ENCODE data around the gene ZNF549. TPM values are rescaled to one million over a fixed set of nuclear protein-coding genes. Genes with fewer than 3 reads are reported as not detected.
A peak's percentile ranks its signal among the peaks of the same experiment; 100 is the strongest.

ZNF549 gene
- total and polyA plus RNA-seq, 2 experiments from 2014 or later: 7.5 TPM

- Histone ChIP-seq H3K4me1 (ENCODE audit: low read depth) (peaks cover 5% of the 10 kb centered on the region), H3K9me3 (ENCODE audit: low read depth) (no peaks in the 10 kb centered on the region), H3K4me3 (no peak overlapping the region), H3K27ac (no peak overlapping the region), H3K27me3 (no peaks in the 10 kb centered on the region), H3K36me3 (peaks cover 68% of the 10 kb centered on the region)
- no peak for TF ChIP-seq CTCF (IDR thresholded peaks at IDR 0.05; ENCODE audit: low read depth, low read length)
- DNase-seq (ENCODE audit: low read depth in 1 of 2, low spot score in 1 of 2): no peak
These were observed 25.3 kb downstream of the ZNF549 start for GRCh38 chr19:57552432-57552831.

- no peaks in the 10 kb centered on the region for H3K27me3 ChIP-seq
- peak overlapping the region; percentile 84 for H3K4me3 ChIP-seq
- peak overlapping the region; percentile 71 for H3K27ac ChIP-seq
- no peaks in the 10 kb centered on the region for H3K9me3 ChIP-seq (ENCODE audit: low read depth)
- TF ChIP-seq CTCF (IDR thresholded peaks at IDR 0.05; ENCODE audit: low read depth, low read length): no peak
- H3K4me1 ChIP-seq (ENCODE audit: low read depth): peaks cover 16% of the 10 kb centered on the region
- no peak for DNase-seq (ENCODE audit: low read depth in 1 of 2, low spot score in 1 of 2)
- peaks cover 26% of the 10 kb centered on the region for H3K36me3 ChIP-seq
These were observed 30.5 kb downstream of the ZNF549 start for GRCh38 chr19:57557659-57558058.

GRCh38 chr19:57558525-57558924 lies 31.4 kb downstream of the ZNF549 start:
- Histone ChIP-seq H3K4me3 (peak overlapping the region; percentile 84), H3K4me1 (ENCODE audit: low read depth) (peaks cover 16% of the 10 kb centered on the region), H3K9me3 (ENCODE audit: low read depth) (no peaks in the 10 kb centered on the region), H3K36me3 (peaks cover 18% of the 10 kb centered on the region), H3K27ac (peak overlapping the region; percentile 71), H3K27me3 (no peaks in the 10 kb centered on the region)
- peak; percentile 23 for DNase-seq (ENCODE audit: low read depth in 1 of 2, low spot score in 1 of 2)
- peak; percentile 10 for TF ChIP-seq CTCF (IDR thresholded peaks at IDR 0.05; ENCODE audit: low read depth, low read length)

- peak; percentile 35 to 41 for DNase-seq (ENCODE audit: low read depth in 1 of 2, low spot score in 1 of 2)
- Histone ChIP-seq H3K9me3 (ENCODE audit: low read depth) (no peaks in the 10 kb centered on the region), H3K27me3 (no peaks in the 10 kb centered on the region), H3K27ac (peak overlapping the region; percentile 71), H3K4me1 (ENCODE audit: low read depth) (peaks cover 16% of the 10 kb centered on the region), H3K36me3 (peaks cover 15% of the 10 kb centered on the region), H3K4me3 (peak overlapping the region; percentile 84)
- TF ChIP-seq CTCF (IDR thresholded peaks at IDR 0.05; ENCODE audit: low read depth, low read length): no peak
These were observed 31.9 kb downstream of the ZNF549 start for GRCh38 chr19:57559008-57559403.

GRCh38 chr19:57559404-57560025 lies 32.4 kb downstream of the ZNF549 start, which contains the start of gene ZNF550:
Gene ZNF550, minus strand, starts transcription at chr19:57559863. Its CDS starts 181 bp downstream, at chr19:57559682.
- H3K9me3 ChIP-seq (ENCODE audit: low read depth): no peaks in the 10 kb centered on the region
- no peaks in the 10 kb centered on the region for H3K27me3 ChIP-seq
- peak within 1 kb of the TSS; percentile 84 for H3K4me3 ChIP-seq
- peak within 1 kb of the TSS; percentile 71 for H3K27ac ChIP-seq
- peak; percentile 92 to 93 for DNase-seq (ENCODE audit: low read depth in 1 of 2, low spot score in 1 of 2)
- peaks cover 11% of the 10 kb centered on the region for H3K36me3 ChIP-seq
- peaks cover 16% of the 10 kb centered on the region for H3K4me1 ChIP-seq (ENCODE audit: low read depth)
- TF ChIP-seq CTCF (IDR thresholded peaks at IDR 0.05; ENCODE audit: low read depth, low read length): no peak

All from cardiac muscle cell (in vitro differentiated cells and primary cell).